Brain pericyte (primary cell): Measurements from ENCODE around the gene ENC1.

Source experiments
- DNase-seq: peaks from one replicate; pipeline ENCODE4 v3.0.0-alpha.2; 2012; ENCODE audit warnings: low read depth, low spot score

ENC1 gene

DNA sequence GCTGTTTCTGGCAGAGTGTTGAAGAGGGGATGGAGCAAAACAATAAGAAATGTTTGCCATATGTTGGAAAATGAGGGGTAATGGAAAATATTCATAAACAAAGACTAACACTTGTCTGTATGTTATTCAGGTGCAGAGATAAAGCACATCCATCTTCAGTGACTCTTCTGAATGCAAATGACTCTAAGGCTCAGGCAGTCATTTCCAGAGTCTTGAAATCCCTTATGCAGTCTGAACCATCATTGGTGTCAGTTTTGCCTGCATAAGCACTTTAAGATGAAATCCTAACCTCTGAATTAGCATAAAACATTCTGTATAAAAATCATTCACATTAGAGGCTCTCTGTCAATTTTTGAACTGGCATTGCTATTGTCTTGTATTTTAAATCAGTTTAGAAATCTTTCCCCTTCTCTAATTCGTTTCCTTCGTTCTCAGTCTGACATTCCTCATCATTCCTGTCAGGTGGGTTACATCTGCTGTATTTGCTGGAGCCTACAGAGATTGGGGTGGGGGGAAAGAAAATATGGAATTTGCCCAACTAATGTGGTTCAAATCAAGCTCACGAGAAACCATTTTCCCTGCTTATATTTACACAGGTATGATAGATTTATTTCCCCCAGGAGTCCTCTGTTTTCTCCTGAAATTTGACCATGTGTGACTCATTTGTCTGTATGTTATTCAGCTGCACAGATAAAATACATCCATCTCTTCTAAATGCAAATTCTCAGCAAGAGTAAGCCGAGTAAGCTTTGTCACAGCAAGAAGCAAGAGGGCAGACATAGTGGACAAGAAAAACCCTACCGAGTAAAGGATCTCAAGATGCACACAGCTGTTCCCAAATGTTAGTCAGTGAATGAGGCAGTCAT lies 31.6 kb downstream of the ENC1 start:
- no peak for DNase-seq

DNA sequence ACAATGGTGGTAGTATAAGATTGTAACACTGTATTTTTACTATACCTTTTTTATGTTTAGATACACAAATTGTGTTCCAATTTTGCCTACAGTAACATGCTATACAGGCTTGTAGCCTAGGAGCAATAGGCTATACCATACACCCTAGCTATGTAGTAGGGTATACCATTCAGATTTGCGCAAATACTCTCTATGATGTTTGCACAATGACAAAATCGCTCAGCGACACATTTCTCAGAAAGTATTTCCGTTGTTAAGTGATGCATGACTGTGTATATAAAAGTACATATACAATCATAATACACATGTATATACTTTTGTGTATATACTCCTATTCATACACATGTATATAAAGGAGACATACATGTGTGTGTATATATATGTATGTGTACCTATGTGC lies 34.8 kb downstream of the ENC1 start:
- DNase-seq: no peak

DNA sequence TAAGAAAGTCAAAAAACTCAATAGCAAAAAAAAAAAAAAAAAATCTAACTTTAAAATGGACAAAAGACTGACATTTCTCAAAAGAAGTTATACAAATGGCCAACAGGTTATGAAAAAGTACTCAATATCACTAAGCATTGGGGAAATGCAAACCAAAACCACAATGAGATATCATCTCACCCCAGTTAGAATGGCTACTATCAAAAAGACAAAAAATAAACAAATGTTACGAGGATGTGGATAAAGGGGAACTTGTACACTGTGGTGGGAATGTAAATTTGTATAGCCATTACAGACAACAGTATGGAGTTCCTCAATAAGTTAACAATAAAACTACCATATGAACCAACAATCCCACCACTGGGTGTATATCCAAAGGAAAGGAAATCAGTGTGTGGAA lies 37.2 kb downstream of the ENC1 start:
- DNase-seq: no peak

DNA sequence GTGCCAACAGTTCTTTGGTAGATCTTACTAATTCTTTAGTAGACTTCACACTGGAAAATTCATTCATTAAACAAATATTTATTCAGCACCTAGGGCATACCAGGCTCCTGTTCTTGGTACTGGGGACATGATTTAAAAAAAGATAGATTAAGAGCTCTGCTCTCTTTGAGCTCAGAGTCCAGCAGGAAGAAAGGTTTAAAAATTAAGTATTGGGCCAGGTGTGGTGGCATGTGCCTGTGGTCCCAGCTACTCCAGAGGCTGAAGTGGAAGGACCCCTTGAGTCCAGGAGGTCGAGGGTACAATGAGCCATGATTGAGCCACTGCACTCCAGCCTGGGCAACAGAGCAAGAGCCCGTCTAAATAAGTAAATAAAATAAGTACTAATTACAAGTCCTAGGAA lies 41.4 kb downstream of the ENC1 start:
- DNase-seq: no peak

DNA sequence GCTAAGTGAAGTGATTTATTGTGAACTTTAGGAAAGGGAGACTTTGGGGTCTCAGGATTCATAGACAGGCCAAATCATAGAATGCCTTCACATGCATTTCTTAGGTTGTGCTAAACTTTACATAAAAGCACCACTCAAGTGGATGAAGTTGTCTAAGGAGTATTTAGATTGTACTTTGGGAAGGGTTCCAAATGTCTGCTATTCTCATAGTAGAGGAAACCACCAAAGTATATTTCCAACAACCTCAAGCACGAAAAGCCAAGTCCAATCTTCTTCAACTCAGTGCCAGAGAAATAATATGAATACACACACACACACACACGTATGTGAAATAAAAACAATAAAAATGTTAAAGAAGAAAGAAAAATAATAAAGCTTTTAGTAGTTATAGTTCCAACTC lies 41.8 kb downstream of the ENC1 start:
- DNase-seq: no peak

DNA sequence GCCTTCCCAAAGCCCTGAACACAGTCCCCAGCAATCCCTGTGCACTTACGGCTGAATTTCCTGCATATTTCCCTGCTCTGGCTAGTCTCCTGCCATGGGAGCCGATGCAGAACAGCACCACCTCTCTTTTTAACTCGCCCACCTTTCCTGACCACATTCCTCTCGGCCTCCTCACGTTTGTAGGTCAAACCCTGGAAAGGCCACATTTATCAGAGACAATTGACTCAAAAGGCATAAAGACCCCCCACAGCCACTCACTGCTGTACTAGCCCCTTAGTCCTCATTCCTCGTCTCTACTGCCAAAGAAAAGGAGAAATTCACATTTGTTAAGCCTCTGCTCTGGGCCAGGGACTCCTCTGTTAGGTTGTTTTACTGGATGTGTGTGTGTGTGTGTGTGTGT lies 43.6 kb downstream of the ENC1 start:
- no peak for DNase-seq

DNA sequence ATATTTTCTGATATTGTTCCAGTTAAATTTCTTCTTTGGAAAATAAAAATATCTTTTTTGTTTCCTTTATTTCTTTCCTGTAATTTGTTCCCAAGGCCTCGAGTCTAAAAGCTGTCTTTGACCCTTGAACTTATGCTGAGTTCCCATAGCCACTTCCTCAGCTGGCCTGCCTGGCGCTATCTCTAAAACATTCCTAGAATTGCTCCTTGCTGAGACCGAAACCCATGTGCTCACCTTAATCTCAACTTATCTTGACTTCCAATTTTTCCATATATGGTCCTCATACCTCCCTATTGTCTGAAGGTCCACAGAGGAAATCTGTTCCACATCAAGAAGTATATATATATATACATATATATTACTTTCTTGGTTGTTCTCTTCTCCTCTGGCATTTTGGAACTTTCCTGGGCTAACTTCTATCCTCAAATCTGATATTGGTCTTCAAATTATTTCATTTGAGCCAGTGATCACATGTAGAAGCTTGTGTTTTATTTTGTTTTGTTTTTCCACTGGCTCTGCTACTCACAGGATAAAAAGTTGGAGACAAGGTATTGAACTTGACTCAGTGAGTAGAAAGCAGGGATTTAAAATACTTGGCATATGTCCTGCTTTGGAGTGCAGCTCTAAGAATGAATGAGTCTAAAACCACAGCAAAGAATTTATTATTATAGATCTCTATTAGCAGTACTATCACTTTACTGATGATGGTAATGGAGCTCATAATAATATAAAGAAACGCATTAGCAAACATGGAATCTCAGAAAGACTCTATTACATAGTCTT lies 45.2 kb downstream of the ENC1 start:
- no peak for DNase-seq

DNA sequence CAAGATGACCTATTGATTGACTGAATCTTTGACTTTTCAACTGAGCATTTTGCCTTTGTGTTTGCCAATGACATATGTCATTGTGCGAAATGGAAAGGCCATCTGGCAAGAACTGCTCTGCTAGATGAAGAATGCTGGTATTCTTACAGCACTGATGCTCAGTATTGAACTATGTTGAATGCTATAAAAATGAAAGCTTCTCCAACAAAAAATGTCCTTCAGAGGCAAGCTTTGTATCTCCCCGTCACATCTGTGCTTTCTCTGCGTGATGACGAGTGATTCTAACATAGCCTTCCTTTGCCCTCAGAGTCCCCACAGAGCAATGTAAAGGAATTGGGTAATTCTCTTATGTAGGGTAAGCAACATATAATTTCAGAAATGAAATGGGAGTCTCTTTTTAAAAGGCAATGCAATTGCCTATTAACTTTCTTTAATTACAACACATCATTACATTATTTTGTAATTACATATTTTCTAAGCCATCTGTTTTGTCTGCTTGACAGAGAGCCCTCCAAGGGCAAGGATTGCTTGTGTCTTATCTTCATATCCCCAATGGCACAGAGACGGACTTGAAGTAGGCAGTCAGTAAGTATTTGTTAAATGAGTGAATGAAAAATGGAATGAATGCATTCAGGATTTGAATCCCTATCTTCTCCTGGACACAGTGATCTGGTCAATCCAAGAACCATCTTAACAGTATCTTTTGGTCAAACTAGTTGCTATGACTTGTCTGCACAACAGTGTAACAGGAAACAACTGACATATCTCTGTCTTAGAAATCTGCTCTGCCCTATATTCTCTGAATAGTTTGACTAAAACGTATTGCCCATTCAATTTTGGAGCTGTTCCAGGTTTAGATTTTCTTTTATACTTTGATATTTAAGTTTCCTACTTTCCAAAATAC lies 46.1 kb downstream of the ENC1 start:
- no peak for DNase-seq

DNA sequence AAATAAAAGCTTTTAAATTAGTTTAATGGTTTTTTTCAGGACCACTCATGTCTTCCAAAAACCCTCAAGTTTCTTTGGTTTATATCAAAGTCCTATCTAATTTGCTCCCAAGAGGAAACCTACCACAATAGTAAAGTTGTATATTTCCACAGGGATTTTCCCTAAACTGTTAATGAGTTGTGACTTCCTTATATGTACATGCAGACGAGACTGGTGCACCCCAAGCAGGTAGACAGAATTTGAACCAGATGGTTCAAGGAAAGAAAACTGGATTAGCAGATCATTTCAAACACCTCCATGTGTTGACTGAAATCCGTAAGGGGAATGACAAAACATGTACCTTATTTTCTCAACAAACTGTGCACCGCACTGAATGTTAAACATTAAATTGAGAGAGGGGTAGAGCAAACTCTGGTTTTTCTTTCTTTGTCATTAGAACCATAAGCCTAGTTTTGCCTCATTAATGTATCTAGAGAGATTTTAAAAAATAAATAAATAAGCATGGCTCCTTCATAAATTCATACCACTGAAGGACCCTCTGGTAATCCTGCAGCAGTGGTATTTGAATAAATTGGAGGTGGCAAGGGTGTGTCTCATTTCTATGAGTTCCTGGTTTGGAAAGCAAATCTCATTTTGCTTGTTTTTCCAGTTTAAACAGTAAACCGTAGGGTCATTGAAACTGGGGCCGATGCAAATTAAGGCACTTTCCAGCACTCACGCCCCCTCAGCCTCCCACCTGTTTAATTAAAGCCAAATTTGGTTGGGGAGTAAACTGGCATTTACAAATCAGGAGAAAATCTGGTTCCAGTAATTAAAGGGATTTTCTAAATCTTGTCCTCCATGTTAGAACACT lies 51.1 kb downstream of the ENC1 start:
- DNase-seq: no peak

DNA sequence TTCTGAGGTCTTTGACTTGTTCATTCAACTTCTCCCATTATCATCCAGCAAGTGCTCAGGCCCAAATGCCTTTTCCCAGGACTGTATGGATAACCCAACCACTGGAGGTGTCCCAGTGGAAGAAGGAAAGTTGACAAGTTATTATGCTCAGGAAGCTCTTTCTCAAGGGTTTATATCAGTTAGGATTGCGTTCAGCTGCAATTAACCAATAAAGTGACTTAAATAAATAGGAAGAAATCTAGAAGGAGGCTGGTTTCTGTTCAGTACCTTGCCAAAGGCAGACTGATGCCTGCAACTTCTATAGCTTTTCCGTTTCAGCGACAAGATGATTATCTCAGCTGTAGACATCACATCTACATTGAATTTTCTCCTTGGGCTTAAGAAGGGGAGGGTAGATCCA lies 52.1 kb downstream of the ENC1 start:
- DNase-seq: no peak

DNA sequence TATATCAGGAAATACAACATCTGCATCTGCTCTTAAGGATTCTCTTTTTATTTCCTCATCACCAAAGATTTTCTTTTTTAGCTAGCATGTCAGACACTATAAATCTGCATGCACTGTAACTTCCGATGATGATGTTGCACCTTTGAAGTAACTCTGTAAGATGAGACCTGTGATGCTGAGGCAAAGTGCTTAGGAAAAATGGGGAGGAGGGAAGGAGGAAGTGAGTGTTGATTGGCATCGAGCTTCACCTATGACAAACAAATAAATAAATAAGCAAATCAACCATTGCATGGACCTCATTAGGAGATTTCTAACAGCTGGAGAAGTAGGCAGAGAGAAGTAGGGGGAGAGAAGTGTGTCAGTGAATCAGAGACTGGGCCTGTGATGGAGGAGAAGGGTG lies 52.6 kb downstream of the ENC1 start:
- DNase-seq: no peak

DNA sequence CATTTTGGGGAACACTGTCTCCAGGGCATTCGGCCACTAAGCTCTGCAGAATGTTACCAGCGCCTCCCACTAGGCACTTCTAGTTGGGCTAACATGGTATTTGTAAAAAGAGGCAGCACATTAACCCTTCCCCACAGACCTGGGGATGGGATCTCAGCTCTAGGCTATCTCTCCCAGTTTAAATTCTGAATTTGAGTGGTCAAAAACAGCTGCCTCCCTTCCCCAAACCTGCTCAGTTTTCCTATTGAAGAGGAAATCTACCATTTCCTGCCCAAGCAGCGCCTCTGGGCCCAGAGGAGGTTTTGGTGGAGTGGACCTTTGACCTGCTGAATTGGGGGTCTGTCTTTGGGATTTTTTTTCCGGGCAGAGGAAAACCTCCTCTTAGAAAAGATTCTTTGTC lies 53.2 kb downstream of the ENC1 start:
- DNase-seq: no peak

DNA sequence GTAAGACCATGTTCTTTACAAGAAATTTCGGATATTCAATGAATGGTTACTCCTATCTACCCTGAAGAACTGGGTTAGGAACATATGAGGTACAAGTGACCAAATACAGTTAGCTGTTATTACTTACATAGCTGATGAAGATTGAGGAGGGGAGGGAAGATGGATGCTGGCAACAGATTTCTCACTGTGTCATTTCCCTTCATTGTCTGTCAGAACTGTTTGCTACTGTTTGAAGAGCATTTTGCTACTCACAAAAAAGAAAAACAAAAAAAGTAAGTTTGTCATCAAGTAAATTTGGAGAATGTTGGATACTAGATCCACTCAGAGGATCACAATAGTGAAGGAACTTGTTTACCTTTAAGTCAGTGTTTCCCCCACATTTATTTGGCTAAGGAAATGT lies 53.7 kb downstream of the ENC1 start:
- no peak for DNase-seq

DNA sequence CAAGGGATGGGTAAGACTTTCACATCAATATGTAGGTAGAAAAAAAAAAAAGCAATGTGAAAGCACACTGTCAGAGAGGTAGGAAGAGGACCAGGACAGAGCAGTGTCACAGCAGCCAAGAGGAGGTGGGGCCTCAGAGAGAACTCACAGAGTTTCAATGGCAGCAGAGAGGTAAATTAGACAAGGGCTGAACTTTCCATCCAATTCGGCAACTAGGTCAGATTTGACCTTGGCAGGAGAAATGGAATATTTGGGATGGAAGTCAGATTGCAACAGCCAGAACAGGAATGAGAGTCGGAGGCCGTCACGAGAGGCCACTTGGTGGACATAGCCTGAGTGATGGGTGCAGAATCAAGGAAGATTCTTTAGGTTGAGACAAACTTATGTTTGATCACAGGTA lies 57.7 kb downstream of the ENC1 start:
- DNase-seq: no peak

DNA sequence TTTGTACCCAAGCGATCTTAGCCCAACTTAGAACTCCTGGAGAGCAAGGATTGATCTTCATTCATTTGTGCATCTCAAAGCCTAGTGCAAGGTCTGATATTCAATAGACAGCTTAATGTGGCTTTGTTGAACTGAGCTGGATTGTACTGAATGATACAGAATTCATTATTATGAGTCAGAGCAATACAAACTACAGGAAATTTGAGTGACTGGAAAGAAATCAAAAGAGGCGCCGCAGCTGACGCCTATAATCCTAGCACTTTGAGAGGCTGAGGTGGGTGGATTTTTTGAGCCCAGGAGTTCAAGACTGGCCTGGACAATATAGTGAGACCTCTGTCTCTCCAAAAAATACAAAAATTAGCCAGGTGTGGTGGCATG lies 58.6 kb downstream of the ENC1 start:
- DNase-seq: no peak

DNA sequence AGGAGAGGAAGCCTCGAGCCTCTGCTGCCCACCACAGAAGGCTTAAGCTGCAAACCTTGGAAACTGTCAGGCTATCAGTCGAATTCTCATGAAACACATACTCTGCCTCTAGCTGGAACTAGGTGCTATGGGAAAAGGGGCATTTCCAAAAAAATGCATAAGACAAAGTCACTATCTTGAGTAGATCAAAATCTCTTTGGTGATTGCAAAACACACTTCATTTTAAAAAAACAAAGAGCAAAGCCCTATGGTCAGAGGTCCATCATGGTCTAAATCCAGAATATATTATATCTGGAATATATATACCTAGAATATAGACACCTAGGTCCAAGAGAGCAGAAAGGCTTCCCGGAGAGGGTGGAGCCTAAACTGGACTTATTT lies 59.8 kb downstream of the ENC1 start:
- no peak for DNase-seq

DNA sequence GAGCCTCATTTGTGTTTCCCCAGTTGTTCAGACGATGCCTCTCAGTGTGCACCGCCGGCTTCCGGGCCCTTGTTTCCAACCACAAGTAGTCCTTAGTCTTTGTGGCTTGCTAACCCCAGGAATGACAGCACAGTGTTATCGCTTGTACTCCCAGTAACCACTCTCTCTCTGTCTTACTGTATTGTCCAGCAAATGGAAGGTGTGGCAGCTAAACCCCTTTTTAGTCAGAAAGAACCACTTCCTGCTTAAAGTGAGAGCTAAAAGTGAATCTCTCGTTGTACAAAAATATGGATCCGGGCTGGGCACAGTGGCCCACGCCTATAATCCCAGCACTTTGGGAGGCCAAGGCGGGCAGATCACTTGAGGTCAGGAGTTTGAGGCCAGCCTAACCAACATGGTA lies 61.3 kb downstream of the ENC1 start:
- DNase-seq: no peak

DNA sequence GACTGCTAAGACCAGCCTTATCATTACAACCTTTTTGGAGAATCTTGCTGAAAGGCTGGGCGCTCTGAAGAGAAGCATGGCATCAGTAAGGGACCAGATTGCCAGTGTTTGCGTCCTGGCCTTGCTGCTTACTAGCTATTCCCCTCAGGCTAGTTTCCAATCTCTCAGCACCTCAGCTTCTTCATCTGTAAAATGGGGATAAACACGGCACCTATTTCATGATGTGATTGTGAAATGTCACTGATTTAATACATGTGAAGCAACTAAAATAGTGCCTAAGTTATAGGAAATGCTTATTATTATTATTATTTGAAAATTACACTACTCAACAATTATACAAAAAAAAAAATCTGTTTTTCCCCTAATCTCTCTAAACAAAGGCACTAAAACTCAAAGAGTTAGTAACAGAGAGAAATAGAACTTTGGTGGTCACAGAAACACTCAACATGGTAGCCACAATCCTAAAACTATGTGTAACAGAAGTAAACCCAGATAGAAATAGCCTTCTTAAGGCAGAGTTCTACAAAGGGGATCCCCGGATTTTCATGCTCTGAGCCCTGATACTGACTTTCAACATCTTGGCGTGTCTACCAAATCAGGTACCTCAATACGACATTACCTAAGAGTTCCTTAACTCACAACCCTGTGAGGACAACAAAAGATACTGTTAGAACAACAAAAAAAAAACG lies 62.0 kb downstream of the ENC1 start:
- DNase-seq: no peak
